Measurements from ENCODE around the gene C9orf50. TPM values are rescaled to one million over a fixed set of nuclear protein-coding genes. Genes with fewer than 3 reads are reported as not detected.

The C9orf50 gene
- total RNA-seq, 1 donor from 2014 or later = not detected

GRCh38 chr9:129562917-129563316 lies 58.0 kb downstream of the C9orf50 start:
- ATAC-seq (ENCODE audit: low read depth) = no peak
- ChIA-PET CTCF (no interaction called here), POLR2A (no interaction called here)
- TF ChIP-seq CTCF (IDR thresholded peaks at IDR 0.05) = no peak
- peaks cover under 1% of the 10 kb centered on the region for H3K4me1 Mint-ChIP-seq
- H3K27me3 Mint-ChIP-seq = peaks cover 29% of the 10 kb centered on the region
- intact Hi-C loops (cut with micrococcal nuclease) = no loop called here
- no peaks in the 10 kb centered on the region for H3K9me3 Mint-ChIP-seq
- H3K4me3 Mint-ChIP-seq = no peak overlapping the region
- DNase-seq = no peak
- H3K27ac Mint-ChIP-seq = no peak overlapping the region
- H3K36me3 Mint-ChIP-seq (ENCODE audit: low read depth) = no peaks in the 10 kb centered on the region

GRCh38 chr9:129562514-129562913 lies 58.4 kb downstream of the C9orf50 start:
- Mint-ChIP-seq H3K27ac (no peak overlapping the region), H3K4me3 (no peak overlapping the region), H3K36me3 (ENCODE audit: low read depth) (no peaks in the 10 kb centered on the region), H3K27me3 (peaks cover 27% of the 10 kb centered on the region), H3K4me1 (no peaks in the 10 kb centered on the region), H3K9me3 (no peaks in the 10 kb centered on the region)
- no peak for DNase-seq
- CTCF ChIA-PET = no interaction called here
- no peak for TF ChIP-seq CTCF (IDR thresholded peaks at IDR 0.05)
- intact Hi-C loops (cut with micrococcal nuclease) = no loop called here
- no peak for ATAC-seq (ENCODE audit: low read depth)
- POLR2A ChIA-PET = no interaction called here

Other genes starting within 250 kb of the C9orf50 start
- gene NTMT1, start 5.1 kb upstream of the C9orf50 start, total RNA-seq = 33.1 and 40.1 TPM in 2 replicates
- 18.9 and 20.1 TPM in 2 replicates for gene ASB6, start 21.1 kb upstream of the C9orf50 start, total RNA-seq
- not detected in 2 replicates for gene PRRX2, start 44.5 kb upstream of the C9orf50 start, total RNA-seq
- not detected in 2 replicates for gene PTGES, start 131.9 kb upstream of the C9orf50 start, total RNA-seq
- 11.8 and 15.3 TPM in 2 replicates for gene TOR1B, start 182.1 kb upstream of the C9orf50 start, total RNA-seq
- 28.5 and 29.5 TPM in 2 replicates for gene TOR1A, start 203.0 kb upstream of the C9orf50 start, total RNA-seq
- gene C9orf78, start 214.2 kb upstream of the C9orf50 start, total RNA-seq = 34.1 and 42.7 TPM in 2 replicates
- gene USP20, start 214.4 kb upstream of the C9orf50 start, total RNA-seq = 28.1 and 31.6 TPM in 2 replicates